Measurements from ENCODE around the gene SMYD3. TPM values are rescaled to one million over a fixed set of nuclear protein-coding genes. Genes with fewer than 3 reads are reported as not detected.

The SMYD3 gene
- total RNA-seq, 3 donors from 2014 or later, result 16.8 to 28.8 (median 19.5) TPM

GRCh38 chr1:245710961-245711903 is 795.8 kb downstream of the SMYD3 start:
- Histone ChIP-seq H3K27ac (no peak overlapping the region), H3K36me3 (no peaks in the 10 kb centered on the region), H3K9me3 (no peaks in the 10 kb centered on the region), H3K27me3 (no peaks in the 10 kb centered on the region), H3K4me3 (no peak overlapping the region), H3K4me1 (no peaks in the 10 kb centered on the region)
- intact Hi-C loops (cut with DNase I; ENCODE audit: low total_unique reads), result no loop called here
- DNase-seq (ENCODE audit: low spot score in 2 of 2), result no peak
- TF ChIP-seq, protein P1, sequence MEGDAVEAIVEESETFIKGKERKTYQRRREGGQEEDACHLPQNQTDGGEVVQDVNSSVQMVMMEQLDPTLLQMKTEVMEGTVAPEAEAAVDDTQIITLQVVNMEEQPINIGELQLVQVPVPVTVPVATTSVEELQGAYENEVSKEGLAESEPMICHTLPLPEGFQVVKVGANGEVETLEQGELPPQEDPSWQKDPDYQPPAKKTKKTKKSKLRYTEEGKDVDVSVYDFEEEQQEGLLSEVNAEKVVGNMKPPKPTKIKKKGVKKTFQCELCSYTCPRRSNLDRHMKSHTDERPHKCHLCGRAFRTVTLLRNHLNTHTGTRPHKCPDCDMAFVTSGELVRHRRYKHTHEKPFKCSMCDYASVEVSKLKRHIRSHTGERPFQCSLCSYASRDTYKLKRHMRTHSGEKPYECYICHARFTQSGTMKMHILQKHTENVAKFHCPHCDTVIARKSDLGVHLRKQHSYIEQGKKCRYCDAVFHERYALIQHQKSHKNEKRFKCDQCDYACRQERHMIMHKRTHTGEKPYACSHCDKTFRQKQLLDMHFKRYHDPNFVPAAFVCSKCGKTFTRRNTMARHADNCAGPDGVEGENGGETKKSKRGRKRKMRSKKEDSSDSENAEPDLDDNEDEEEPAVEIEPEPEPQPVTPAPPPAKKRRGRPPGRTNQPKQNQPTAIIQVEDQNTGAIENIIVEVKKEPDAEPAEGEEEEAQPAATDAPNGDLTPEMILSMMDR (IDR thresholded peaks at IDR 0.05), result no peak
- no peak for TF ChIP-seq POLR2A (IDR thresholded peaks at IDR 0.05)
- no peak for TF ChIP-seq POLR2AphosphoS5 (IDR thresholded peaks at IDR 0.05)

- TF ChIP-seq POLR2AphosphoS5 (IDR thresholded peaks at IDR 0.05), result no peak
- TF ChIP-seq, protein P1 (IDR thresholded peaks at IDR 0.05), result no peak
- Histone ChIP-seq H3K27ac (no peak overlapping the region), H3K4me1 (no peaks in the 10 kb centered on the region), H3K36me3 (no peaks in the 10 kb centered on the region), H3K4me3 (no peak overlapping the region), H3K9me3 (no peaks in the 10 kb centered on the region), H3K27me3 (no peaks in the 10 kb centered on the region)
- DNase-seq (ENCODE audit: low spot score in 2 of 2), result no peak
- intact Hi-C loops (cut with DNase I; ENCODE audit: low total_unique reads), result no loop called here
Observed at GRCh38 chr1:245707941-245708340, 799.1 kb downstream of the SMYD3 start.

GRCh38 chr1:245704765-245705164 is 802.3 kb downstream of the SMYD3 start:
- Histone ChIP-seq H3K36me3 (no peaks in the 10 kb centered on the region), H3K27ac (no peak overlapping the region), H3K27me3 (no peaks in the 10 kb centered on the region), H3K9me3 (no peaks in the 10 kb centered on the region), H3K4me1 (no peaks in the 10 kb centered on the region), H3K4me3 (no peak overlapping the region)
- TF ChIP-seq POLR2AphosphoS5 (IDR thresholded peaks at IDR 0.05), result no peak
- no peak for TF ChIP-seq POLR2A (IDR thresholded peaks at IDR 0.05)
- DNase-seq (ENCODE audit: low spot score in 2 of 2), result no peak
- intact Hi-C loops (cut with DNase I; ENCODE audit: low total_unique reads), result no loop called here

DNA sequence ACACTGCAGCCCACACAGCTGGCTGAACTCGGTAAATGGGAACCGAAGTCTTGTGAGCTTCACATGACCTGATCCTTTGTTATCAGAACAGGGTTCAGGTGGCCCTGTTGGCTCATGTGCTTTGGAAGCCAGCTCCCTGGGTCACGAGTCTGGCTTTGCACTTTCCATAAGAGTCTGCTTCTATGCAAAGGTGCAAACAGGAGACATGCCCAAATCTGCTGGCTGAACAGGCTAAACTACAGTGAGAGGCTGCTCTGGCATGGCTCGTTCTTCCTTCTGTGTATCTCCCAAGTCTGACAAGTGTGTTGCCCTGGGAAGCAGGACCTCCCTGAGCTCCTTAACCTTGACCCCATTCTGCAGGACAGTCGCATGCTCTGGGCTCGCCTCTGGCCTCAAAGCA is 802.7 kb downstream of the SMYD3 start:
- intact Hi-C loops (cut with DNase I; ENCODE audit: low total_unique reads), result no loop called here
- TF ChIP-seq POLR2A (IDR thresholded peaks at IDR 0.05) (no peak), POLR2AphosphoS5 (IDR thresholded peaks at IDR 0.05) (no peak)
- TF ChIP-seq, protein P1 (IDR thresholded peaks at IDR 0.05), result no peak
- Histone ChIP-seq H3K4me3 (no peak overlapping the region), H3K9me3 (no peaks in the 10 kb centered on the region), H3K4me1 (no peaks in the 10 kb centered on the region), H3K27me3 (no peaks in the 10 kb centered on the region), H3K27ac (no peak overlapping the region), H3K36me3 (no peaks in the 10 kb centered on the region)
- no peak for DNase-seq (ENCODE audit: low spot score in 2 of 2)

DNA sequence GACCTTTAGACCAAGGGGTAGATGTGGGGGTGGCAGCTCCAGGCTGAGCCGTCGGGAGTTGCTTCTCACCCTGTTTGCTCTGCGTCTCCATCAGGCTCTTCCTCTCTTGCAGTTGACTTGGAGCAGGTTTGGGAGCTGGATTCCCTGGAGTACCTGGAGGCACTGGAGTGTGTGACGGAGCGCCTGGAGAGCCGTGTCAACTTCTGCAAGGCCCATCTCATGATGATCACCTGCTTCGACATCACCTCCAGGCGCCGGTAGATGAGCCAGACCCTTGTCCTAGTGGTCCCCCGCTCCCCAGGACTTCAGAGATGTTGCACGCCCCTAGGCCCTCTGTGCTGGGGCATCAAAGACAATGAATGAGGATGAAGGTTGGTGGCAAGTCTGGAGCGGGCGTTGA is 804.7 kb downstream of the SMYD3 start:
- H3K36me3 ChIP-seq, result no peaks in the 10 kb centered on the region
- H3K4me3 ChIP-seq, result no peak overlapping the region
- no peaks in the 10 kb centered on the region for H3K27me3 ChIP-seq
- no peak overlapping the region for H3K27ac ChIP-seq
- H3K9me3 ChIP-seq, result no peaks in the 10 kb centered on the region
- TF ChIP-seq POLR2A (IDR thresholded peaks at IDR 0.05) (no peak), POLR2AphosphoS5 (IDR thresholded peaks at IDR 0.05) (no peak)
- TF ChIP-seq, protein P1 (IDR thresholded peaks at IDR 0.05), result no peak
- H3K4me1 ChIP-seq, result no peaks in the 10 kb centered on the region
- intact Hi-C loops (cut with DNase I; ENCODE audit: low total_unique reads), result no loop called here
- no peak for DNase-seq (ENCODE audit: low spot score in 2 of 2)
